Renal pelvis (tissue), 12 donors: Measurements from ENCODE around the gene SPATA31D3. TPM values are rescaled to one million over a fixed set of nuclear protein-coding genes. Genes with fewer than 3 reads are reported as not detected.
"Not testable (repeated sequence)": the region's sequence is repeated elsewhere in the genome, so short reads cannot be mapped to it uniquely, and the experiment has no call there.

Experiments used
- DNase-seq: peaks from one replicate; pipeline ENCODE4 v3.0.0-alpha.2; 2013
- long read RNA-seq, 16 experiments: transcript quantifications; one replicate each; lab custom pipeline, GENCODE V29; 2026
- polyA plus RNA-seq, 3 donors: library from polyadenylated mRNA; unstranded; fragments of 120-200 nt; gene quantifications; one replicate each; pipeline ENCODE4 v1.2.1, GENCODE V29; 2013; ENCODE audit not compliant: insufficient read length in 3 of 3

The SPATA31D3 gene
- polyA plus RNA-seq, result not detected
- long read RNA-seq, donor 1, result 0 reads
- long read RNA-seq, donor 2, result 0 reads
- long read RNA-seq, donor 3, result 0 reads
- long read RNA-seq, donor 4, result 0 reads
- long read RNA-seq, donor 5, result 0 reads
- long read RNA-seq, donor 6, result 0 reads
- long read RNA-seq, donor 7, result 0 reads
- long read RNA-seq, donor 8, result 0 reads
- long read RNA-seq, donor 9, result 0 reads
- long read RNA-seq, donor 10, result 0 reads
- long read RNA-seq, donor 11, result 0 reads
- long read RNA-seq, donor 12, result 0 reads
- long read RNA-seq, donor 13, result 0 reads
- long read RNA-seq, donor 14, result 0 reads
- long read RNA-seq, donor 15, result 0 reads
- long read RNA-seq, donor 16, result 0 reads

- not testable (repeated sequence) for DNase-seq
These were observed at the start of gene SPATA31D3 for GRCh38 chr9:81943393-81943792. SPATA31D3 (plus strand) TSS chr9:81943500; CDS start chr9:81943586, 86 bp downstream.

GRCh38 chr9:81893929-81894328 is 49.4 kb upstream of the SPATA31D3 start:
- no peak for DNase-seq

- no peak for DNase-seq
These were observed 48.4 kb upstream of the SPATA31D3 start for GRCh38 chr9:81894891-81895290.

GRCh38 chr9:81896070-81896469 is 47.2 kb upstream of the SPATA31D3 start:
- DNase-seq, result no peak

GRCh38 chr9:81898851-81899250 is 44.4 kb upstream of the SPATA31D3 start:
- no peak for DNase-seq

- DNase-seq, result no peak
These were observed 41.1 kb upstream of the SPATA31D3 start for GRCh38 chr9:81902196-81902595.

GRCh38 chr9:81902626-81903025 is 40.7 kb upstream of the SPATA31D3 start:
- DNase-seq, result no peak

- DNase-seq, result no peak
These were observed 36.6 kb upstream of the SPATA31D3 start for GRCh38 chr9:81906671-81907070.

GRCh38 chr9:81912135-81912534 is 31.2 kb upstream of the SPATA31D3 start:
- DNase-seq, result no peak

GRCh38 chr9:81915801-81916505 is 27.3 kb upstream of the SPATA31D3 start:
- no peak for DNase-seq

- not testable (repeated sequence) for DNase-seq
These were observed 24.8 kb upstream of the SPATA31D3 start for GRCh38 chr9:81918507-81918906.

- DNase-seq, result not testable (repeated sequence)
These were observed 15.0 kb upstream of the SPATA31D3 start, which contains the start of gene SPATA31D4 for GRCh38 chr9:81928305-81928704. SPATA31D4 (plus strand) TSS chr9:81928428; CDS start chr9:81928514, 86 bp downstream.

GRCh38 chr9:81930147-81930546 is 13.2 kb upstream of the SPATA31D3 start:
- DNase-seq, result not testable (repeated sequence)

- DNase-seq, result not testable (repeated sequence)
These were observed 9.8 kb upstream of the SPATA31D3 start for GRCh38 chr9:81933547-81933946.

- DNase-seq, result not testable (repeated sequence)
These were observed 5.3 kb downstream of the SPATA31D3 start for GRCh38 chr9:81948650-81949049.

GRCh38 chr9:81953096-81953495 is 9.8 kb downstream of the SPATA31D3 start:
- no peak for DNase-seq

GRCh38 chr9:81955625-81956024 is 12.3 kb downstream of the SPATA31D3 start:
- no peak for DNase-seq

- DNase-seq, result no peak
These were observed 21.2 kb downstream of the SPATA31D3 start for GRCh38 chr9:81964218-81965171.

- no peak for DNase-seq
These were observed 24.7 kb downstream of the SPATA31D3 start for GRCh38 chr9:81968026-81968425.

GRCh38 chr9:81969971-81970370 is 26.7 kb downstream of the SPATA31D3 start:
- DNase-seq, result no peak

- DNase-seq, result no peak
These were observed 28.4 kb downstream of the SPATA31D3 start for GRCh38 chr9:81971727-81972126.

GRCh38 chr9:81974764-81975163 is 31.5 kb downstream of the SPATA31D3 start:
- no peak for DNase-seq
